Ovary (tissue), 3 donors: ENCODE measurements around the gene TBPL1.

Experiments used
- EP300 ChIP-seq: sonication (generic); formaldehyde crosslinking; IDR thresholded peaks from one replicate; pipeline ENCODE4 v1.6.1; 2017; ENCODE audit warnings: antibody characterized with exemption
- TF ChIP-seq, protein P1 (sequence below), 3 donors: fragments of 450-650 bp in 2 of 3; fragments of 200-600 bp in 1 of 3; IDR thresholded peaks; one replicate each; pipeline versions ENCODE4 v1.5.1 to v1.8.0; 2016 to 2022; ENCODE audit warnings: antibody characterized with exemption in 3 of 3, mild to moderate bottlenecking in 1 of 3
- donor health status: DM: no; HTN: no; CAD: no.

DNA sequence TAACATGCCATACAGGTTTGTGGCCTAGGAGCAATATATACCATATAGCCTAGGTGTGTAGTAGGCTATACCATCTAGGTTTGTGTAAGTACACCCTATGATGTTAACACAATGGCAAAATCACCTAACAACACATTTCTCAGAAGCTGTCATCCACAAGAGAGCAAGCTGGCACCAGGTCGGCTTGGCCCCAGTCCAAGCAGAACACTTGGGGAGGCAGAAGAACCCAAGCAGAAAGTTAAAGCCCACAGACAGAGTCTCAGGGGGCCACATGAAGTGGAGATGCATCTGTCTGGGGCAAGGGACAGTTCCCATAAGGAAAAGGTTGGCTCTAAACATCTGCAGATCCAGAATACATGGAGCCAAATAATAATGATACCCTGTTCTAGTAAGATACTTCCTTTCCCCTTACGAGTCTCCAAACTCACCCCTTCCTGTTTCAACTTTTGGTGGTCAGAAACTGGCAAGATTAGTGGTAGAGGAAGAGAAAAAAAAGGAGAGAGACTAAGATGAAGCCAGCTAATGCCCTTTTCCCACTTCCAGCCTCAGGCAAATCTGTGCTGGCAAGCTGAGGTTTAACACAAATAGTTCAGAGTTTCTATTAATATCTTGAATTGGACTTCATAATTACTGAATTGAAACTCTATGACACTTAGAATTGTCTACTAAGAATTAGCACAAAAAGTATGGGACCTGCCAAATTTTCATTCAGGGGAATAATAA lies 34.7 kb upstream of the TBPL1 start:
- TF ChIP-seq, protein P1, sequence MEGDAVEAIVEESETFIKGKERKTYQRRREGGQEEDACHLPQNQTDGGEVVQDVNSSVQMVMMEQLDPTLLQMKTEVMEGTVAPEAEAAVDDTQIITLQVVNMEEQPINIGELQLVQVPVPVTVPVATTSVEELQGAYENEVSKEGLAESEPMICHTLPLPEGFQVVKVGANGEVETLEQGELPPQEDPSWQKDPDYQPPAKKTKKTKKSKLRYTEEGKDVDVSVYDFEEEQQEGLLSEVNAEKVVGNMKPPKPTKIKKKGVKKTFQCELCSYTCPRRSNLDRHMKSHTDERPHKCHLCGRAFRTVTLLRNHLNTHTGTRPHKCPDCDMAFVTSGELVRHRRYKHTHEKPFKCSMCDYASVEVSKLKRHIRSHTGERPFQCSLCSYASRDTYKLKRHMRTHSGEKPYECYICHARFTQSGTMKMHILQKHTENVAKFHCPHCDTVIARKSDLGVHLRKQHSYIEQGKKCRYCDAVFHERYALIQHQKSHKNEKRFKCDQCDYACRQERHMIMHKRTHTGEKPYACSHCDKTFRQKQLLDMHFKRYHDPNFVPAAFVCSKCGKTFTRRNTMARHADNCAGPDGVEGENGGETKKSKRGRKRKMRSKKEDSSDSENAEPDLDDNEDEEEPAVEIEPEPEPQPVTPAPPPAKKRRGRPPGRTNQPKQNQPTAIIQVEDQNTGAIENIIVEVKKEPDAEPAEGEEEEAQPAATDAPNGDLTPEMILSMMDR (IDR thresholded peaks at IDR 0.05), result no peak
- no peak for TF ChIP-seq EP300
